Spleen (tissue), 7 donors: ENCODE measurements around the gene TMEM209.

ENCODE experiments used
- CTCF ChIP-seq, 11 experiments: fragments of 200-600 bp in 7 of 11; fragments of 450-650 bp in 4 of 11; sonication (generic) in 4 of 11; IDR thresholded peaks in 8 of 11; conservative IDR thresholded peaks in 3 of 11; 1 replicate in 7 of 11; 2 replicates in 4 of 11; pipeline versions ENCODE4 v1.4.0 to v1.8.0; 2016 to 2021; ENCODE audit warnings: antibody characterized with exemption in 11 of 11, inconsistent platforms in 4 of 11, mild to moderate bottlenecking in 1 of 11
- POLR2A ChIP-seq, 3 donors: fragments of 450-650 bp; IDR thresholded peaks; one replicate each; pipeline ENCODE4 v1.5.1; 2017; ENCODE audit warnings: antibody characterized with exemption in 3 of 3, mild to moderate bottlenecking in 1 of 3
- donor health status: DM: no; HTN: no; CAD: no; lungs with moderate emphysema.
- donor health status: DM: no; HTN: no; CAD: no.
- donor health status: DM: no; HTN: no; CAD: no.

- no peak for TF ChIP-seq CTCF (IDR thresholded peaks at IDR 0.05 in 8 of 11, conservative IDR thresholded peaks at IDR 0.05 in 3 of 11)
- no peak for TF ChIP-seq POLR2A (IDR thresholded peaks at IDR 0.05)
Observed at GRCh38 chr7:130228840-130229502, 23.8 kb upstream of the TMEM209 start.
